ENCODE results near the gene NUBP2. TPM values are rescaled to one million over a fixed set of nuclear protein-coding genes. Genes with fewer than 3 reads are reported as not detected.

NUBP2 gene
- total RNA-seq, 1 experiment from 2014 or later, result 89.2 TPM

DNA sequence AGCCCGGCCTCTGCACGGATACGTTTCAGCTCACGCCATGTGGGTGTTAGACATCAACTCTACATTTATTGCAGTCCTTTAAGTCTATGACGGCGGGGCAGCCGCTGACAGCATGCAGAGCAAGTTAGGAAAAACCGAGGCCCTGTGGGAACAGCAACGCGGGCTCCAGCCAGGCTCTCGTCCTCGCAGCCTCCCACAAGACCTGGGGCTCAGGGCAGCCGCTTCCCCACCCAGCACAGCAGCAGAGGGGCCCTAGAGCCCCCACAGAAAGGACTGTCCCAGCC lies 6.1 kb upstream of the NUBP2 start:
- ATAC-seq (no peak), DNase-seq (ENCODE audit: low spot score) (no peak)
- Mint-ChIP-seq H3K36me3 (peaks cover 4% of the 10 kb centered on the region), H3K9me3 (no peaks in the 10 kb centered on the region), H3K27me3 (ENCODE audit: low read depth) (no peaks in the 10 kb centered on the region; the same call in 1 of the 2 replicates), H3K4me1 (peaks cover 5% of the 10 kb centered on the region), H3K27ac (no peak overlapping the region), H3K4me3 (no peak overlapping the region)
- ChIA-PET POLR2A (no interaction called here), CTCF (no interaction called here)
- no peak for TF ChIP-seq OVOL2 (CRISPR knock-in tag; IDR thresholded peaks at IDR 0.05; ENCODE audit: borderline replicate concordance)
- TF ChIP-seq, protein P1, sequence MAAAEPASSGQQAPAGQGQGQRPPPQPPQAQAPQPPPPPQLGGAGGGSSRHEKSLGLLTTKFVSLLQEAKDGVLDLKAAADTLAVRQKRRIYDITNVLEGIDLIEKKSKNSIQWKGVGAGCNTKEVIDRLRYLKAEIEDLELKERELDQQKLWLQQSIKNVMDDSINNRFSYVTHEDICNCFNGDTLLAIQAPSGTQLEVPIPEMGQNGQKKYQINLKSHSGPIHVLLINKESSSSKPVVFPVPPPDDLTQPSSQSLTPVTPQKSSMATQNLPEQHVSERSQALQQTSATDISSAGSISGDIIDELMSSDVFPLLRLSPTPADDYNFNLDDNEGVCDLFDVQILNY (CRISPR knock-in tag; IDR thresholded peaks at IDR 0.05), result no peak

DNA sequence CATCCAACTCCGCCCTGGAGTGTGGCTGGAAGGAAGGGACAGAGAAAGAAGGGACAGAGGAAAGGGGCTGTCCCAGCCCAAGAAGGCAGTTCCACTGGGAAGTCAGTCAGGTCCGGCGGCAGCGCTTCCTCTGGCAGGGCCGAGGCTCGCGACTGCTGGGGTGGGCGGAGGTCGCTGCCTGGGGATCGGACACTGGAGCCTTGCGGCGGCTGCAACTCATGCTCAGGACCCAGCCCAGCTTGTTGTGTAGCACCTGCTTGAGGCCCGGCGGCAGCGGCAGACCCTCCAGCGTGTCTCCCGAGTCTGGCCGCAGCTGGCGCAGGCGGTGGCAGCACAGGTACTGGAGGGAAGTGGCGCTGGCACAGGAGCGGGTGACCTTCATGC lies 5.8 kb upstream of the NUBP2 start:
- POLR2A ChIA-PET, result no interaction called here
- H3K27ac Mint-ChIP-seq, result no peak overlapping the region

More for the DNA sequence above, 5.8 kb upstream of the NUBP2 start:
- Mint-ChIP-seq H3K27me3 (ENCODE audit: low read depth) (no peaks in the 10 kb centered on the region; the same call in 1 of the 2 replicates), H3K36me3 (peaks cover 4% of the 10 kb centered on the region), H3K9me3 (no peaks in the 10 kb centered on the region), H3K4me3 (no peak overlapping the region), H3K4me1 (peaks cover 7% of the 10 kb centered on the region)
- ATAC-seq, result no peak
- no peak for DNase-seq (ENCODE audit: low spot score)
- TF ChIP-seq JAZF1 (CRISPR knock-in tag; IDR thresholded peaks at IDR 0.05) (no peak), RORB (CRISPR knock-in tag; IDR thresholded peaks at IDR 0.05) (no peak), ATF1 (CRISPR knock-in tag; IDR thresholded peaks at IDR 0.05) (no peak), SP1 (CRISPR knock-in tag; conservative IDR thresholded peaks at IDR 0.05) (no peak), GRHL2 (CRISPR knock-in tag; IDR thresholded peaks at IDR 0.05; ENCODE audit: insufficient replicate concordance, severe bottlenecking) (no peak), ZNF671 (CRISPR knock-in tag; IDR thresholded peaks at IDR 0.05) (no peak), ZNF416 (CRISPR knock-in tag; IDR thresholded peaks at IDR 0.05) (no peak), ZNF121 (CRISPR knock-in tag; IDR thresholded peaks at IDR 0.05) (no peak)
- TF ChIP-seq, protein P2, sequence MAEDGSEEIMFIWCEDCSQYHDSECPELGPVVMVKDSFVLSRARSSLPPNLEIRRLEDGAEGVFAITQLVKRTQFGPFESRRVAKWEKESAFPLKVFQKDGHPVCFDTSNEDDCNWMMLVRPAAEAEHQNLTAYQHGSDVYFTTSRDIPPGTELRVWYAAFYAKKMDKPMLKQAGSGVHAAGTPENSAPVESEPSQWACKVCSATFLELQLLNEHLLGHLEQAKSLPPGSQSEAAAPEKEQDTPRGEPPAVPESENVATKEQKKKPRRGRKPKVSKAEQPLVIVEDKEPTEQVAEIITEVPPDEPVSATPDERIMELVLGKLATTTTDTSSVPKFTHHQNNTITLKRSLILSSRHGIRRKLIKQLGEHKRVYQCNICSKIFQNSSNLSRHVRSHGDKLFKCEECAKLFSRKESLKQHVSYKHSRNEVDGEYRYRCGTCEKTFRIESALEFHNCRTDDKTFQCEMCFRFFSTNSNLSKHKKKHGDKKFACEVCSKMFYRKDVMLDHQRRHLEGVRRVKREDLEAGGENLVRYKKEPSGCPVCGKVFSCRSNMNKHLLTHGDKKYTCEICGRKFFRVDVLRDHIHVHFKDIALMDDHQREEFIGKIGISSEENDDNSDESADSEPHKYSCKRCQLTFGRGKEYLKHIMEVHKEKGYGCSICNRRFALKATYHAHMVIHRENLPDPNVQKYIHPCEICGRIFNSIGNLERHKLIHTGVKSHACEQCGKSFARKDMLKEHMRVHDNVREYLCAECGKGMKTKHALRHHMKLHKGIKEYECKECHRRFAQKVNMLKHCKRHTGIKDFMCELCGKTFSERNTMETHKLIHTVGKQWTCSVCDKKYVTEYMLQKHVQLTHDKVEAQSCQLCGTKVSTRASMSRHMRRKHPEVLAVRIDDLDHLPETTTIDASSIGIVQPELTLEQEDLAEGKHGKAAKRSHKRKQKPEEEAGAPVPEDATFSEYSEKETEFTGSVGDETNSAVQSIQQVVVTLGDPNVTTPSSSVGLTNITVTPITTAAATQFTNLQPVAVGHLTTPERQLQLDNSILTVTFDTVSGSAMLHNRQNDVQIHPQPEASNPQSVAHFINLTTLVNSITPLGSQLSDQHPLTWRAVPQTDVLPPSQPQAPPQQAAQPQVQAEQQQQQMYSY (CRISPR knock-in tag; IDR thresholded peaks at IDR 0.05), result no peak
- TF ChIP-seq, protein P3, sequence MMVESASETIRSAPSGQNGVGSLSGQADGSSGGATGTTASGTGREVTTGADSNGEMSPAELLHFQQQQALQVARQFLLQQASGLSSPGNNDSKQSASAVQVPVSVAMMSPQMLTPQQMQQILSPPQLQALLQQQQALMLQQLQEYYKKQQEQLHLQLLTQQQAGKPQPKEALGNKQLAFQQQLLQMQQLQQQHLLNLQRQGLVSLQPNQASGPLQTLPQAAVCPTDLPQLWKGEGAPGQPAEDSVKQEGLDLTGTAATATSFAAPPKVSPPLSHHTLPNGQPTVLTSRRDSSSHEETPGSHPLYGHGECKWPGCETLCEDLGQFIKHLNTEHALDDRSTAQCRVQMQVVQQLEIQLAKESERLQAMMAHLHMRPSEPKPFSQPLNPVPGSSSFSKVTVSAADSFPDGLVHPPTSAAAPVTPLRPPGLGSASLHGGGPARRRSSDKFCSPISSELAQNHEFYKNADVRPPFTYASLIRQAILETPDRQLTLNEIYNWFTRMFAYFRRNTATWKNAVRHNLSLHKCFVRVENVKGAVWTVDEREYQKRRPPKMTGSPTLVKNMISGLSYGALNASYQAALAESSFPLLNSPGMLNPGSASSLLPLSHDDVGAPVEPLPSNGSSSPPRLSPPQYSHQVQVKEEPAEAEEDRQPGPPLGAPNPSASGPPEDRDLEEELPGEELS (CRISPR knock-in tag; IDR thresholded peaks at IDR 0.05), result no peak
- TF ChIP-seq, protein P4, sequence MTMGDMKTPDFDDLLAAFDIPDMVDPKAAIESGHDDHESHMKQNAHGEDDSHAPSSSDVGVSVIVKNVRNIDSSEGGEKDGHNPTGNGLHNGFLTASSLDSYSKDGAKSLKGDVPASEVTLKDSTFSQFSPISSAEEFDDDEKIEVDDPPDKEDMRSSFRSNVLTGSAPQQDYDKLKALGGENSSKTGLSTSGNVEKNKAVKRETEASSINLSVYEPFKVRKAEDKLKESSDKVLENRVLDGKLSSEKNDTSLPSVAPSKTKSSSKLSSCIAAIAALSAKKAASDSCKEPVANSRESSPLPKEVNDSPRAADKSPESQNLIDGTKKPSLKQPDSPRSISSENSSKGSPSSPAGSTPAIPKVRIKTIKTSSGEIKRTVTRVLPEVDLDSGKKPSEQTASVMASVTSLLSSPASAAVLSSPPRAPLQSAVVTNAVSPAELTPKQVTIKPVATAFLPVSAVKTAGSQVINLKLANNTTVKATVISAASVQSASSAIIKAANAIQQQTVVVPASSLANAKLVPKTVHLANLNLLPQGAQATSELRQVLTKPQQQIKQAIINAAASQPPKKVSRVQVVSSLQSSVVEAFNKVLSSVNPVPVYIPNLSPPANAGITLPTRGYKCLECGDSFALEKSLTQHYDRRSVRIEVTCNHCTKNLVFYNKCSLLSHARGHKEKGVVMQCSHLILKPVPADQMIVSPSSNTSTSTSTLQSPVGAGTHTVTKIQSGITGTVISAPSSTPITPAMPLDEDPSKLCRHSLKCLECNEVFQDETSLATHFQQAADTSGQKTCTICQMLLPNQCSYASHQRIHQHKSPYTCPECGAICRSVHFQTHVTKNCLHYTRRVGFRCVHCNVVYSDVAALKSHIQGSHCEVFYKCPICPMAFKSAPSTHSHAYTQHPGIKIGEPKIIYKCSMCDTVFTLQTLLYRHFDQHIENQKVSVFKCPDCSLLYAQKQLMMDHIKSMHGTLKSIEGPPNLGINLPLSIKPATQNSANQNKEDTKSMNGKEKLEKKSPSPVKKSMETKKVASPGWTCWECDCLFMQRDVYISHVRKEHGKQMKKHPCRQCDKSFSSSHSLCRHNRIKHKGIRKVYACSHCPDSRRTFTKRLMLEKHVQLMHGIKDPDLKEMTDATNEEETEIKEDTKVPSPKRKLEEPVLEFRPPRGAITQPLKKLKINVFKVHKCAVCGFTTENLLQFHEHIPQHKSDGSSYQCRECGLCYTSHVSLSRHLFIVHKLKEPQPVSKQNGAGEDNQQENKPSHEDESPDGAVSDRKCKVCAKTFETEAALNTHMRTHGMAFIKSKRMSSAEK (CRISPR knock-in tag; IDR thresholded peaks at IDR 0.05; ENCODE audit: borderline replicate concordance), result no peak
- TF ChIP-seq, protein P5, sequence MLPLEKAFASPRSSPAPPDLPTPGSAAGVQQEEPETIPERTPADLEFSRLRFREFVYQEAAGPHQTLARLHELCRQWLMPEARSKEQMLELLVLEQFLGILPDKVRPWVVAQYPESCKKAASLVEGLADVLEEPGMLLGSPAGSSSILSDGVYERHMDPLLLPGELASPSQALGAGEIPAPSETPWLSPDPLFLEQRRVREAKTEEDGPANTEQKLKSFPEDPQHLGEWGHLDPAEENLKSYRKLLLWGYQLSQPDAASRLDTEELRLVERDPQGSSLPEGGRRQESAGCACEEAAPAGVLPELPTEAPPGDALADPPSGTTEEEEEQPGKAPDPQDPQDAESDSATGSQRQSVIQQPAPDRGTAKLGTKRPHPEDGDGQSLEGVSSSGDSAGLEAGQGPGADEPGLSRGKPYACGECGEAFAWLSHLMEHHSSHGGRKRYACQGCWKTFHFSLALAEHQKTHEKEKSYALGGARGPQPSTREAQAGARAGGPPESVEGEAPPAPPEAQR (CRISPR knock-in tag; IDR thresholded peaks at IDR 0.05), result no peak
- TF ChIP-seq, protein P6, sequence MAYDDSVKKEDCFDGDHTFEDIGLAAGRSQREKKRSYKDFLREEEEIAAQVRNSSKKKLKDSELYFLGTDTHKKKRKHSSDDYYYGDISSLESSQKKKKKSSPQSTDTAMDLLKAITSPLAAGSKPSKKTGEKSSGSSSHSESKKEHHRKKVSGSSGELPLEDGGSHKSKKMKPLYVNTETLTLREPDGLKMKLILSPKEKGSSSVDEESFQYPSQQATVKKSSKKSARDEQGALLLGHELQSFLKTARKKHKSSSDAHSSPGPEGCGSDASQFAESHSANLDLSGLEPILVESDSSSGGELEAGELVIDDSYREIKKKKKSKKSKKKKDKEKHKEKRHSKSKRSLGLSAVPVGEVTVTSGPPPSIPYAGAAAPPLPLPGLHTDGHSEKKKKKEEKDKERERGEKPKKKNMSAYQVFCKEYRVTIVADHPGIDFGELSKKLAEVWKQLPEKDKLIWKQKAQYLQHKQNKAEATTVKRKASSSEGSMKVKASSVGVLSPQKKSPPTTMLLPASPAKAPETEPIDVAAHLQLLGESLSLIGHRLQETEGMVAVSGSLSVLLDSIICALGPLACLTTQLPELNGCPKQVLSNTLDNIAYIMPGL (CRISPR knock-in tag; IDR thresholded peaks at IDR 0.05), result no peak
- TF ChIP-seq, protein P7, sequence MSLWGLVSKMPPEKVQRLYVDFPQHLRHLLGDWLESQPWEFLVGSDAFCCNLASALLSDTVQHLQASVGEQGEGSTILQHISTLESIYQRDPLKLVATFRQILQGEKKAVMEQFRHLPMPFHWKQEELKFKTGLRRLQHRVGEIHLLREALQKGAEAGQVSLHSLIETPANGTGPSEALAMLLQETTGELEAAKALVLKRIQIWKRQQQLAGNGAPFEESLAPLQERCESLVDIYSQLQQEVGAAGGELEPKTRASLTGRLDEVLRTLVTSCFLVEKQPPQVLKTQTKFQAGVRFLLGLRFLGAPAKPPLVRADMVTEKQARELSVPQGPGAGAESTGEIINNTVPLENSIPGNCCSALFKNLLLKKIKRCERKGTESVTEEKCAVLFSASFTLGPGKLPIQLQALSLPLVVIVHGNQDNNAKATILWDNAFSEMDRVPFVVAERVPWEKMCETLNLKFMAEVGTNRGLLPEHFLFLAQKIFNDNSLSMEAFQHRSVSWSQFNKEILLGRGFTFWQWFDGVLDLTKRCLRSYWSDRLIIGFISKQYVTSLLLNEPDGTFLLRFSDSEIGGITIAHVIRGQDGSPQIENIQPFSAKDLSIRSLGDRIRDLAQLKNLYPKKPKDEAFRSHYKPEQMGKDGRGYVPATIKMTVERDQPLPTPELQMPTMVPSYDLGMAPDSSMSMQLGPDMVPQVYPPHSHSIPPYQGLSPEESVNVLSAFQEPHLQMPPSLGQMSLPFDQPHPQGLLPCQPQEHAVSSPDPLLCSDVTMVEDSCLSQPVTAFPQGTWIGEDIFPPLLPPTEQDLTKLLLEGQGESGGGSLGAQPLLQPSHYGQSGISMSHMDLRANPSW (CRISPR knock-in tag; conservative IDR thresholded peaks at IDR 0.05; ENCODE audit: low read depth), result no peak
- CTCF ChIA-PET, result interaction anchor here (1.2 to 1.3 kb wide), 2 partner anchors 13 to 239 kb away, joined by 3 read pairs; no protein-coding TSS in a partner anchor
